Right renal pelvis (tissue), 4 donors: ENCODE measurements around the gene PRDM16. TPM values are rescaled to one million over a fixed set of nuclear protein-coding genes. Genes with fewer than 3 reads are reported as not detected.

Source experiments
- DNase-seq, 4 donors: peaks; one replicate each; pipeline ENCODE4 v3.0.0-alpha.2; 2013; ENCODE audit warnings: low read depth in 4 of 4, low spot score in 3 of 4, missing footprints in 1 of 4
- polyA plus RNA-seq, 4 donors: library from polyadenylated mRNA; unstranded; fragments of 120-200 nt; gene quantifications; one replicate each; pipeline ENCODE4 v1.2.1, GENCODE V29; 2013; ENCODE audit not compliant: insufficient read length in 4 of 4

The PRDM16 gene
- polyA plus RNA-seq, 4 donors: 6.0 to 8.1 (median 7.0) TPM

DNA sequence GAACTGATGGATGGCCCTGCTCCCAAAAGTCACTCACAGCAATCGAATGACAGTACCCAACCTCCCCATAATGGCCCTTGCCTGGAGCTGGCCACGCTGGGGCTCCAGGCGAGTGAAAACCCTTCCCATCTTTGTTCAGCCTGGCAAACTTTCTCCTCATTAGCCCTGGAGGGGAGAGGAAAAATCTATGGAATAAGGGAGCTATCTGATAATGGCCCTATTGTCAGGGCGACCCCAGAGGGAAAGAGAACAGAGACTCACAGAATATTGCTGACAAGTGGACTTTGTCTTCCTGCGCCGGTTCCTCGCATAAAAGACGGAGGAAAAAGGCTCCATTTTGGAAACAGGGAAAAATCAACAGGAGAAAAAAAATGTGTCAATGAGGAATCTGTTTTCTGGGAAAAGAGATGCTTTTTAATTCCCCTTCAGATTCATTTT lies 372.4 kb downstream of the PRDM16 start:
- DNase-seq: no peak

DNA sequence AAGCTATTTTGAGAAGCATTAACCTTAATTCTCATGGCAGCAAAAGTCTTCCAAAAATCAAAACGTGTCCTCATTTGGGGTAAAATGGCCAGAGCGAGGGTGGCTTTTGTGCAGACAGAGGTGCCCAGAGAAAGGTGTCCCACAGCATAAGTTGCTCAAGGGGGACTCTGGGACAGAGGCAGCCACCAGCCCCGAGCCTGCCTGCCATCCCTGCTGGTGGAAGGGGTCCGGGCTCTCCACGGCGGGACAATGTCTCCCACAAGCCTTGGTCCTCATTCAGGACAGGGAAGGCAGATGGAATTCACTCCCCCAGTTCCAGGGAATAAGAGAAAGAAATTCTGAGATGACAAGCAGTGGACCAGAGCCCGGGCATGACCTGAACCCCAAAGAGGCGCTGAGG lies 372.9 kb downstream of the PRDM16 start:
- DNase-seq: no peak

DNA sequence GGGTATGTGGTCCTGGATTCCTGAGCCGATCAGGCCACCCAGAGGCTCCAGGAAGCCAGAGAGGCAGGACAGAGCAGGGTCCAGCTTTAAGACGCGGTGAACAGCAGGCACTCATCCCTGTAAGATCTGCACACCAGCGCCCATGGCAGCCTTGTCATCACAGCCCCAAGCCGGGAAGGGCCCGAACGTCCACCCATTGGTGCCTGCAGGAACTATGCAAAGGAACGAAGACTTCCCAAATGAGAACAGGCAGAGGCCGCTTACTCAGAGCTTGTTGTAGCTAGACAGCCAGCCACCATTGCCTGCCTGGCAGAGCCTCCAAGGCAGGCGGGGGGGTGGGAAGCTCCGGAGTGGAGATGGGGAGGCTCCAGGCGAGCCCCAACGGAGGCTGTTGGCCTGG lies 373.3 kb downstream of the PRDM16 start:
- DNase-seq: no peak

DNA sequence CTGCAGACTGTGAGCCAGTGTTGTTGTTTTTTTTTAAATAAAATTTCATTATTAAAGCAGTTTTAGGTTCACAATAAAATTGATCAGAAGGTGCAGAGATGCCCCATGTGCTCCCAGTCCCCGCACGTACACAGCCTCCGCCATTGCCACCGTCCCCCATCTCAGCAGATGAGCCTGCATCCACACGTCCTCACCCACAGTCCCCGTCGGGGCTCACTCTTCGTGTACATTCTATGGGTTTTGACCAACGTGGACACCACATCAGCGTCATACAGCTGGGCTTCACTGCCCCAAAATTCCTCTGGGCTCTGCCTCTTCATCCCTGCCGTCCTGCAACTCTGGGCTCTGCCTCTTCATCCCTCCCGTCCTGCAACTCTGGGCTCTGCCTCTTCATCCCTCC lies 373.9 kb downstream of the PRDM16 start:
- DNase-seq: no peak

DNA sequence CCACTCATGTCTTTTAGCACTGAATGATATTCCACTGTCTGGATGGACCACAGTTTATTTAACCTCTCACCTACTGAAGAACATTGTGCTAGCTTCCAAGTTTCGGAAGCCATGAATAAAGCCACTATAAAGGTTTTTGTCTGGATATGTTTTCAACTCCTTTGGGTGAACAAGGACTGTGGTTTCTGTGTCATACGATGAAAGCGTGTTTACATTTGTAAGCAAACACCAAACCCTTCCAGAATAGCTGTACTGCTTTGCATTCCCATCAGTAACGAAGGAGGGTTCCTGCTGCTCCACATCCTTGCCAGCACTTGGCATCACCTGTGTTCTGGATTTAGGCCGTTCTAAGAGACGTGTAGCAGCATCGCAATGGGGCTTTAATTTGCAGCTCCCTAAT lies 374.8 kb downstream of the PRDM16 start:
- no peak for DNase-seq

DNA sequence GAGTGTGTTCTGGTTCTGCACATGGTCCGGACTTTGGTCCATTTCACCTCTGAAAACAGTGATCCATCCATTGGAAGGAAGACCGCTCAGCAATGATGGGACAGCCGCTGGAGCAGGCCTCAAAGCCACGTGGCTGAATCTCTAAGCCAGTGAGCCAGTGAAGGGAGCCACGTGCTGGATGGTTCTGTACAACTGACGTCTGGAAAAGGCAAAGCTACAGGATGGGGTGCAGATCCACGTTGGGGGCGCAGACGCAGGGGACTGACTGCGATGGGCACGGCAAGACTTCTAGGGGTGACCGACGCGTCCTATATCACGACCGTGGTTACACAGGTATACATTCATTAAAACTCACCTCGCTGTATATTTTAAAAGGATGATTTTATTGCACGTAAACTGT lies 375.3 kb downstream of the PRDM16 start:
- DNase-seq: no peak

DNA sequence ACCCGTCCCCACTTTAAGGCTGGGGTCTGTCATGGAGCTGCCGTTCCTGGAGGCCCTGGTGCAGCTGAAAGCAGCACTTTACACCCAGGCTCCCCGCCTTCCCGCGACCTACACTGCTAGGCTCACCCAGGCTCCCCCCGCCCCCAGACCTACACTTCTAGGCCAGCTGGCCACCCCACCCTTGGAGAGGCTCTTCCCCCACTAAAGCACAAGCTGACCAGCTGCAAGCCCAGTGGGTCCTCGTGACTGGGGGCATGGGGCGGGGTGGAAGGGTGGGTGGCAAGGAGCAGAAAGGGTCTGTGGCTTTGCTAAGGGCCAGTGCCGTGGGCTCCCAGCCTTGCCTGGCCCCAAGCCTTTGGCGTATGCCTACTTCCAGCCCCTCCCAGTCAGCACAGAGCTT lies 375.7 kb downstream of the PRDM16 start:
- no peak for DNase-seq

DNA sequence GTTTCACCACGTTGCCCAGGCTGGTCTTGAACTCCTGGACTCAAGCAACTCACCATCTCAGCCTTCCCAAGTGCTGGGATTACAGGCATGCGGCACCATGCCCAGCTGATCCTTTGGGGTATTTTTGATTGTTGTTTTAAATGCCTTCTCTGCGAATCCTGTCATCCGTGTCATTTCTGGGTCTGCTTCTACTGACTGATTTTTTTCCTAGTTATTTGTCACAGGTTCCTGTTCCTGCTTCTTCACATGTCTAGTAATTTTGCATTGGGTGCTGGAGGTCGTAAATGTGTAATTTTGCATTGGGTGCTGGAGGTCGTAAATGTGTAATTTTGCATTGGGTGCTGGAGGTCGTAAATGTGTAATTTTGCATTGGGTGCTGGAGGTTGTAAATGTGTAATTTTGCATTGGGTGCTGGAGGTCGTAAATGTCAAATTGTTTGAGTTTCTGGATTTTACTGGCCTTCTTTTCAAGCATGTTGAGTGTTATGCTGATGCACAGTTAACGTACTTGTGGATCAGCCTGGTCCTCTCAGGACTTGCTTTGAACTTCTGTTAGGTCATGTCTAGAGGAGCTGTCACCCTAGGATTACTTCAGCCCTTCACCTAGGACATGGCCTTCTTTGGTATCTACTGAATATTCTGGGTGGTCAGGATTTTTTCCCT lies 381.3 kb downstream of the PRDM16 start:
- no peak for DNase-seq

DNA sequence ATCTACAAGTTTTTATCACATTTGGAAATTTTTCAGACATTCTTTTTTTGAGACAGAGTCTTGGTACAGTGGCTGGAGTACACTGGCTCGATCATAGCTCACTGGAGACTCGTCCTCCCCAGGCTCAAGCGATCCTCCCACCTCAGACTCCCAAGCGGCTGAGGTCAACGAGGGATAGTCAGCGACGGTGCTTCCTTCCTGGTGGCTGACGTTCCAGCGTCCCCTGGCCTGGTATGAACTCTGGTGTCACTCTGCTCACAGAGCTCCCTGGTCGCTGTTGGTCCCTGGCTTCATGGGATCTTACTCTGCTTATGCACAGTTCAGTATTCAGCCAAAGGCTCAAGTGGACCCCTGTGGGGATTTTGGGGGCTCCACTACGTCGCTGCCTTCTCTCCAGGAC lies 382.0 kb downstream of the PRDM16 start:
- DNase-seq: no peak

DNA sequence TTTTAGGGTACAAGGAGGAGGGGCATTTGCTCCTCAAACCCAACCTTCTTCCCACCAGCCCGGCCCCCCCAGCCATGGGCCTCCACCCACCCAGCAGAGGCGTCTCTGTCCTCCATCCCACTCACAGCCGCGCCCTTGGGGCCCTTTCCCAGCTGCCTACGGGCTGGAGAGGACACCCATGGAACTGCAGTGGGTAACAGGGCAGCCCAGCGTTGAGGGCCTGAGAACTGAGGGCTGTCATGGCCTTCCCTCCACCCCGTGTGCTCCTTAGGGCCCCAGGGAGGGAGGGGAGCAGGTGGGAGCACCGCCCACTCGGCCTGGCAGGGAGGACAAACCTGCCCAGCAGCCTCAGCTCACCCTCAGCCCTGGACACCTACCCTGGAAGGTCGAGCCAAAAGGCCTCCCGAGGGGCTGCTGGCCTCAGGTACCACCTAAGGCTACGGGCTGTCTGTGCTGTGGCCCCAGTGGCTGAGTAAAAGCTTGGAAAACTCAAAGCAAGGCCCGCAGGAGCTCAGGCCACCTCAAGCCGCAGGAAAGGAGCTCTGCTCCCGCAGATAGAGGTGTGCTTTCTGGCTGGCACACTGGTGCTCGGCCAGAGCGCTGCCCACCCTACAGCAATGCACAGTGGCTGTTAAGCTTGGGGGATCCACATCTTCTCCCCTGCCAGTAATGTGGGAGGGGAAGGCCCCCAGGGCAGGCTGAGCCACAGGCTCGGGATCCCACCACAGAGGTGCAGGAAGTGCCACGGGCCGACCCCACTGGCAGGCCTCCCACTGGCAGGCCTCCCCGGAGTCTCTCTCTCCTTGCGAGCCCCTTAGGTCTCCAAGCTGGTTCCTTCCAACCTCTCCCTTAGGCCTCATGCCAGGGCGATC lies 383.2 kb downstream of the PRDM16 start:
- no peak for DNase-seq

DNA sequence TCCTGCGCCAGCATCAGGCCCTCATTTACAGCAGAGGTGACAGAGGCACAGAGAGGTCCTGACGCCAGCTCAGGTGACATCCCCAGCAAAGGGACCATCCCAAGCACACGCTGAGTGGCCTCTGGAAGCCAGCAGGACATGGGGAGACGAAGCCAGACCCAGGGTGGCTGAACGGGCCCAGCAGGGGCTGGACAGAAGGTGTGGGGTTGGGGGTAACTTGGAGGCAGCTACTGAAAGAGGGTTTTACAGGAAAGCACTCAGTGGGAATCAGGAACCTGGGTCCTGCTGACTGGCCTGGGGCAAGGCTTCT lies 383.8 kb downstream of the PRDM16 start:
- DNase-seq: no peak

DNA sequence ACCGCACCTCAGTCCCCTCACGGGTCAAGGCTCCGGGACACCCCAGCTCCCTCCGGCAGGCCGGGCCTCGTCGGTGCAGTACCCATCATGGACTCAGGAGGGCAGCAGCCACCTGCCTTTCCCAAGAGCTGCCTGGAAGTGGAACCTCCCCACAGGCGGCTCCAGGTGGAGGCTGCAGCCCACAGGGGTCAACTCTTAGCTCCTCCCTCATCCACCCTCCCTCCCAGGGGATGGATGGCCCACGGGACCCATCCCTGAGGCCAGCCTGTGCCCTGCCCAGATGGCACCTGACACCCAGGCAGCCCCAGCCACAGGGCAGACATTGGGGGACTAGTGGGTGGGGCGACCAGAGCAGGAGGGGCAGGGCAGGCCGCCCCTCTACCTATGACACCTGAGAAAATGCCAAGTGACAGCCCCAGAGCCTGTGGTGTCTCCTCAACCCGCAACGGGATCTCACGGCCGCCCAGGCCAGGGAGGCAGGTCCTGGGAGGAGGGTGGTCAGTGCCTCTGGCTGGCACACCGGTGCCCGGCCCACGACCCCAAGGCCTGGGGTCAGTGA lies 384.3 kb downstream of the PRDM16 start:
- DNase-seq: no peak

DNA sequence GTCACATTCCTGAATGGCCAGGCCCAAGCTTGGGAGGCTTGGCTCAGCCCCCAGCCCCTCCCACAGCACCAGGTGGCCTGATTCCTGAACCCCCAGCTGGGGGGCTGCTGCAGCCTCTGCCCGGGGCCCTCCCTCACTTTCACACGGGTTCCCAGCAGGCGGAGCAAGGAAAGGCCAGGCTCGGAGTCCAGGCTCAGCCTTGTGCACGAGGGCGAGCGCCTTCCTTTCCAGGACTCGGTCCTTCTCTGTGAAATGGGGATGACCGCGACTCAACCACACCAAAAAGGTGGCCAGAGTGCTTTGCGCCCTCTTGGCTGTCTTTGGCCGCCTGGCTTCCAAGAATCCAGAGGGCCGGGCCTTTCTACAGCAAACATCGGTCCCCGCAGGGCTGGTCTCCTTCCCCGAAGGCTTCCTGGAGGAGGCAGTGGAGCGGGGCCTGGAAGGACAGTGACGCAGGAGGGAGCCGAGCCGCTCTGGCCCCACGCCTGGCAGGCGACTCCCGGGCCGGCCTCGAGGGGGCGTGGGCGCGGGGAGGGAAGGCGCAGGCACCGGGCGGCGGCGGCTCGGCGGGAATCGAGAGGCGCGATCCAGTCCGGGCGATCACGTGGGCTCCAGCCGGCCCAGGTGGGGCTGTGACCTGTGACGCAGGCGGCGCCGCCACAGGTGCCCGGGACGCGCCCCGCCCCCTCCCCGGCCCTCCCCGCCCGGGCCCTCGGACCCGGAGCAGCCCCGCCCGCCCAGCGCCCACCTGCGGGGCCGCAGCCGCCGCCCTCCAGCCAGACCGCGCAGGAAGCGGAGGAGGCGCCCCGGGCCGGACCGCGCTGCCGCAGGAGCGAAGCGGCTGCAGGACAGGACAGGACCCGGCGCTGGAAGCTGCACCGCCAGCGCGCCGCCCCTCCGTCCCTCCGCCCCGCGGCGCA lies 385.1 kb downstream of the PRDM16 start, which contains the start of gene ARHGEF16:
TSS of gene ARHGEF16 (plus strand) at position 775 of the 920 bp plus-strand sequence. CDS start 8,420 bp downstream, outside the sequence.
- DNase-seq: no peak

DNA sequence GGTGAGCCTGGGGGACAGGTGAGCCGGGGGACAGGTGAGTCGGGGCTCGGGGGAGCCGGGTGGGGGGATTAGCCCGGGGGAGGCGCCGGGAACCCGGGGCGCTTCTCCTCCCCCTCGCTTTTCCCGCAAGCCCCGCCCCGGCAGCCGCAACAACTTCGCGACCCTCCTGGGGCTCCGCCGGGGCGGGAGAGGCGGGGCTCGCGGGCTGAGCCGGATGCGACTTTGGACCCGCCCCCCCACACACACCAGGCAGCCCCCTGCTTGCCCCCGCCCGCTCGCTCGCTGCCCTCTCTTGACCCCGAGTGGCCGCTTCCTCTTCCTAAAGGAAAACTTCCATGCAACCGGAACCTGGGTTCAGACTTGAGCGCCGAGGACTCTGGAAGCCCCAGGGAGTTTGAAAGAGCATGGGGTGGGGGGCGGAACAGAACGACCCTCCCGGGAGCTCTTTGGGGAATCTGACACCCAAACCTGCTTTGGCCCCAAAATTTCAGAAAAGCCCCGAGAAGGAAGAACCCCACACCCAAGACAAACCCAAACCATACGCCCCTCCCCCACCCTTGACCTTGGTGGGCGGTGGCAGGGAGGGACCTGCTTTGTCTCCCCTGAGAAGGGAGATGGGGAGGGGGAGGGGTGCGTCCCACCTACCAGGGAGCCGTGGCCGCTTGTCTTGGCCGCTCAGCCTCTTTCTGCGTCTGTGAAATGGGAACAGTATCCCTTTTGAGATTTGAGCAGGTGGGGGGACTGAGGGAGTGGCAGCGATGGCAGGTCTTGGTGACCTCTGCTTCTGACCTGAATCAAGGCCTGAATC lies 386.0 kb downstream of the PRDM16 start:
- DNase-seq: no peak

DNA sequence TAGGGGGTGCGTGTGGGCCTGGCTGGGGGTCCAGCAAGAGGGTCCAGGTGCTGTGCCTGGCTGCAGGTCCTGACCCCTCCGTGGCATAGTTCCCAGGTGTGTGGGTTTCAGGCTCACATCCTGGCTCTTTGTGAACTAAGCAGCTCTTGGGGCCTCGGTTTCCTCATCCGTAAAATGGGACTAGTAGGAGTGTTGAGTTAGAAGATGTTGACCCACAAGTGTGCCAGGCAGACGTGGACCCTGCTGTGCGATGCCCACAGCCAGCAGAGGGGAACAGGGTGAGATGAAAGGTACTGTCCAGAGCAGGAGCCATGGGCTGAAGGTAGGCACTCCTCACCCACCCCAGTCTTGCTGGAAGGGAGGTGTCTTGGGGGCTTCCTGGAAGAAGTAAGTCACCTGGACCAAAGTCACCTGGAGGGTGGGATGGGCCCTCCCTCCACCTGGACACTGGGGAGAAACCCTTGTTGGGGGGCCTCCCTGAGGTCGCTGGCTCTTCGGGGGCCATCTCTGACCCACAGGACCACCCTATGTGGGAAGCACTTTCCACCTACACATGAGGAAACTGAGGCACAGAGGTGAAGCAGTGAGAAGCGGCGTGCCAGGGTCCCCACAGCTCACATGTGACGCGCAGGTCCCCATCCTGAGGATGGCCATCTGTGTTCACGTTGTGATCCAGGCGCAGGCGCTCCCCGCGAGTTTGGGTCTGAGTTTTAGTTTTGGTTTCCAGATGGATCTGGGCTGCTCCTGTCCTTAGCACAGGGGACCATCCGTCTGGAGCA lies 386.9 kb downstream of the PRDM16 start:
- DNase-seq: no peak

DNA sequence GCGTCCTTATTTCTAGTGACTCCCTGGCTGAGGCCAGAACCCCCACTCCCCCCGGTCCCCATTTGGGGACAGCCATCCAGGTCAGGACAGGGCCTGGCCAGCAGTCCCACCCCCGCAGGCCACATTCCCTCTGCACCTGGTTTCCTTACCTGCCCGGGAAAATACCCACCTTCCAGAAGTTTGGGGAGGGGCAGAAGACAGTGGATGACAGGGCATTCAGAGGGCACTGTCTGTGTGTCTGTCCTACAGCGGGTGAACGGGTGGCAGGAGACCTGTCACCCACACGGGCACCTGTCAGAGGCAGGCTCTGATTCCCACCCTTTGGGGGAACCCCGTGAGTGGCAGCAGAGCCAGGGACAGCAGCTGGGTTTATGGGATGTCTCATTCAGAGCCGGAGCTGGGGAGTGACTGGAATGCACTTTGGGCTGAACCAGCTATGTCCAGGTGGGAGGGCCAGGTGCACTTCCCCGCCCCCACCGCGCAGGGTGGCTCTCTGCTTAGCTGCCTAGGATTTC lies 387.5 kb downstream of the PRDM16 start:
- DNase-seq: no peak

DNA sequence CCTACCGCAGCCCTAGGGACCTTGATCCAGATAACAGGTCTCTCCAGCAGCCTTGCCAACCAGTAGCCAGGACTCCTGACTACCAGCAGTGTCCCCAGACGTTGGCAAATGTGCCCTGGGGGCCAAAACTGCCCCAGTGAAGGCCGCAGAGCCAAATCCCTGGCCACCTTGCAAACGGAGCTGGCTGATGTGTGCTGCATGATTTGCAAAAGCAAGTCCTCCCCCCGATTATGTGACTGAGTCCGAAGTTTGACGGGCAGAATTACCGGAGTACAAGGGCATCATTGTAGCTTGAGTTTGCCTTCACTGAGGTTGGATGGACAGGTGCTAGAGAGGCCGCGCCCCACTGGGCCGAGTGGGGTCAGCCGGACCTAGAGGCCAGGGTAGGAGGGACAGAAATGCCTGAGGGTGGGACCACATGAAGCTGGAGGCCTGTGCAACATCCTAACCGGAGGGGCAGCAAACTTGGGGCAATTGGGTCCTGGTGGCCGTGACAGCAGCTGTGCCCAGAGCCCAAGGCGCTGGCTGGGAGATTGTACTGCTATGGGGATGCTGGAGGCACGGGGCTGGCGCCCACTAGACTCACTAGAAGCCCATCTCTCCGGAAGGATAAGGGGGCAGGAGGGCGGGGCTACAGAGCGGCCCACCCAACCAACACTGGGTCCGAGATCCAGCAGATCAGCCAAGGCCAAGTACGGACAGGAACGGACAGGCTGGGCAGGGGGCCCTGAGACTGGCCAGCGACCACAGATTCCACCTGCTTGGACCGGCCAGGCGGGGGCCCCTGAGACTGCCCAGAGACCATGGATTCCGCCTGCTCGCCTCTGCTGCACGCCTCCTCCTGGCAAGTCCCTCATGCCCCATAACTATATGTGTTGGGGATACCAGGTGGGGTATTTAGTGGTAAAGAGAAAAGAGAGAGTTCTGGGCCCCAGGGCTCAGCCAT lies 388.2 kb downstream of the PRDM16 start:
- DNase-seq: no peak
